Skeletal muscle cell (primary cell): Measurements from ENCODE around the gene EFEMP2.
A peak's percentile ranks its signal among the peaks of the same experiment; 100 is the strongest.
"Not testable (repeated sequence)": the region's sequence is repeated elsewhere in the genome, so short reads cannot be mapped to it uniquely, and the experiment has no call there.

Source experiments
- DNase-seq: peaks from one replicate; pipeline ENCODE4 v3.0.0-alpha.2; 2010; ENCODE audit warnings: low read depth
- H3K4me3 ChIP-seq: 2 replicates; pipeline ENCODE4 v1.5.1; 2011; ENCODE audit warnings: low read depth, mild to moderate bottlenecking, control low read depth, low read length, moderate library complexity

EFEMP2 gene

DNA sequence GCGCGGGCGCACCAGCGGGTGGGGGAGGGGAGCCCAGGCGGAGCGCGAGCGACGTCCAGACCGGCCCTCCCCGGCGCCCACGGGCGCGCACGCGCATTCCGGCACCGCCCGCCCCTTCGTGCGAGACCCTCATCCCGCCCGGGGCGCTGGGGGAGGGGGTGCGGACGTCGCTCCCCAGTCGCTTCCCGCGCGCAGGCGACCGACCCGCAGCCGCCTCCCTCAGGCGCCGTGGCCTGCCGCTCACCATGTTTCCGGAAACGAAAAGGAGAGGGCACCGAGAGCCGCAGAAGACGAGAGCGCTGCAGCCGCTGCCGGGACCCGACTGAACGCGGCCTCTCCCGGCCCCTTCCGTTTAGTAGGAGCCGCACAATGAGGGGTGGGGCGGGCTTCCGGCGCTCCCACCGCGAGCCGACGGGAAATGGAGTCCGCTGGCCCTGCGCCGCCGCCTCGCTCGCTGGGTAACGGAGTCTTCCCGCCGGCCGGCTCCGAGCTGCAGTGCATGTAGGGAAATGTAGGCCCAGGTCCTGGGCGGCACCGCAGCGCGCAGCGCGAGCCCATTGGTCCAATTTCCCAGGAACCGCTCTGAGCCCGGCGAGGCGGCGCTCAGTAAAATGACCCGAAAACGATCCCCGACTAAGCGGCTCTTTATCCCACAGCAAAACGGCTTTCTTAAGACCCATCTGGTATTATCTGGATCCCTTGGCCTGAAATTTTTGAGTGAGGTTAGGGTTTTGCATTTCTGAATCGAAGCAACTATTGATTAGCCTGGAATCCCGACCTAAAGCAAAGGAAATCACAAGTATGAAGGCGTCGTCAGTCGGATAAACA is 14.5 kb downstream of the EFEMP2 start, which contains the start of gene CFL1:
Gene CFL1, minus strand, starts transcription at position 328 of the 828 bp plus-strand sequence. Its CDS starts 81 bp downstream, at position 247.
- peak within 1 kb of the TSS; percentile 97 for H3K4me3 ChIP-seq
- peak; percentile 93 for DNase-seq

DNA sequence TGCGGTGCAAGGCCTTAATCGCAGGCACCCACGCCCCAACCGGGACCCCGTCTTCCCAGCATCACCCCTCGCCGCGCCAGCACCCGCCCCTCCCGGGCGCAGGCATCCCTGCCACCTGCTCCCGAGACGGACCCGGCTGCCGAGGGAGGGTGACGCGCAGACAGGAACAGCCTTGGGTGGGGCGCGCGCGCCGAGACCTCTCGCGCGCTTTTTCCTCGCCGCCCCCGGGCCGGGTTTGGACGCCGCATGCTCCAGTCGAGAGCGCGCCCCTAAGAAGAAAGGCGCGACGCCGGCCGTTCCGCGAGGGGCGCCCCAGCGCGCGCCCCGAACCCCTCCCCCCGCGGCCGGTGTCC is 15.1 kb downstream of the EFEMP2 start:
- no peak for DNase-seq

DNA sequence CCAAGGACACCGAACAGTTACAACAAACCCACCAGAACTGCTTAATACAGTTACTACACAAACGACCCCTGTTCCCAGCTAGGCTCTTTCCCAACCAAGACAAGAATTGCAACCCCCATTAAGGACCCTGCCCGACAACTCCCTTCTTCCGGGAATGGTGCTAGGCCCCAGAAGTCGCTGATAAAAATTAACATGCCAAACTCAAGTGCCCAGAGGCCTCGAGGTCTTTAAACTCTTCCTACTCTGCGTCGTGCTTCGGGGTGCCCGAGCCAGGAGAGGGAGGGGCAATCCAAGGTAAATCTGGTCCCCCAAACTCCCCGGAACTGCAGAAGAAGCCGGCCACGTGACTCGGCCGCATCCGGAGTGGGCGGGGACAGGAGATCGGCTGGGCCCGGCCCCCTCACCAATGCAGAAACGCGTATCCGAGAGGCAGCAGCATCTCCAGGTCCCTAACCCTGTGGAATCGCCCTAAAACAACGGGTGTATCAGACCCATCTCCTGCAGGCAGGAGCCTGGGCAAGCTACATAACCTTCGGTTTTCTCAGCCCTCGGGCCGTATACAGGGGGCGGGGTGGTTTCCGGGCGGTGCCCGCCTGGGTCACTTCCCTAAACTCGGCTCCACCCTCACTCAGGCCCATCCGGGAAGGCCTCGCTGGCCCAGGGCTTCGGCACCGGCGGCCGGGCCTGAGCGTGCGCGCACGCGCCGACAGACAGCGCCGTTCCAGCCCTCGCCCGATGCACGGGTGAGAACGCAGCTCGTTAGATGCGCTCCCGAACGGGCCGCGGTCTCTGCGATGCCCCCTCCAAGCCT is 15.7 kb downstream of the EFEMP2 start:
- DNase-seq: no peak
- H3K4me3 ChIP-seq: peak overlapping the region; percentile 97

More for the DNA sequence above, 15.1 kb downstream of the EFEMP2 start:
- peak overlapping the region; percentile 97 for H3K4me3 ChIP-seq

DNA sequence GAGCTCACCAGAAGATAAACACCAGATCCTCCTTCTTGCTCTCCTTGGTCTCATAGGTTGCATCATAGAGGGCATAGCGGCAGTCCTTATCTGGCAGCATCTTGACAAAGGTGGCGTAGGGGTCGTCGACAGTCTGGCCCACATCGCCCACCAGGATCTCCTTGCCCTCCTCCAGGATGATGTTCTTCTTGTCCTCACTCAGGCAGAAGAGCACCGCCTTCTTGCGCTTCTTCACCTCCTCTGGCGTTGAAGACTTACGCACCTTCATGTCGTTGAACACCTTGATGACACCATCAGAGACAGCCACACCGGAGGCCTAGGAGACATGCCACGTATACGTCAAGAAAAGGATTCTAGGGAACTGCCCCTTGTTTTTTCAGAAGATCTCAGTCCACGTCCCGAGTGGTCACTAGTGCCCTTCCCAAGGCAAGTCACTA is 16.7 kb downstream of the EFEMP2 start:
- DNase-seq: no peak
- peak overlapping the region; percentile 97 for H3K4me3 ChIP-seq

DNA sequence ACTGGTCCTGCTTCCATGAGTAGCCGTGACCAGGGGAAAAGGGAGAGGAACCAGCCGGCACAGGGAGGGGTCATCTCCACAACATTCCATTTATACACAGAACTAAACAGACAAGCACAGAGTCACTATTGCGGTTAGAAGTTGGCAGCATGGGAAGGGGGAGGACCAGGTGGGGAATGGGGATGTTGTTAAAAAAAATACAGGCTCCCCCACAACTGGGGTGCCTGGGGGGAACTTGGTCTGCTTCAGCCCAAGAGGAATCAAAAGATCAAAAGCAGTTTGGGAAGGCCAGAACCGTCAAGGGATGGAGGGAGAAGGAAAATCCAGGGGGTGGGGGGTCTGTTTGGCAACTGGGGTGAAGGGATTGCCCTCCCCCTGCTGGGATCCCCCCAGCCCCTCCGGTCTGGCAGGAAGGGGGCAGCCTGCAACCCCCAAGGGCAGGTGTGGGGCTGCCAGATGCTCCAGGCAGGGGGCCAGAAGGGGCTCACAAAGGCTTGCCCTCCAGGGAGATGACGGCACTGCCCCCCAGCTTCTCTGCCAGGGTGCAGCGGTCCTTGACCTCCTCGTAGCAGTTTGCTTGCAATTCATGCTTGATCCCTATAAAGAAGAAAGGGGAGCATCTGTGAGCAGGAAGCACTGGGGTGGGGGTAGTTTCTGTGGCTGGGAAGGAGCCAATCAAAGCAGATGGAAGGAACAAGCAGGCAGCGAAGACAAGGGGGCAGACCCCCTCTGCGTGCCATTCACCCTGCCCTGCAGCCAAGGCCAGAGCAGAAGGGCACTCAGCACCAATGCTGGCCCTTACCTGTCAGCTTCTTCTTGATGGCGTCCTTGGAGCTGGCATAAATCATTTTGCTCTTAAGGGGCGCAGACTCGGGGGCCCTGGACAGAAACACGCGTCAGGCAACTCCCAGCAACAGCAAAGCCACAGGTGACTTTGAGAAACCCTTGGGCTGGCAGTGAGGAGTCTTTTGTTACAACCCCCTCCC is 17.5 kb downstream of the EFEMP2 start:
- H3K4me3 ChIP-seq: no peak overlapping the region
- no peak for DNase-seq

- no peak for DNase-seq
- no peak overlapping the region for H3K4me3 ChIP-seq
Measured at GRCh38 chr11:65854161-65854592, 18.4 kb downstream of the EFEMP2 start.

- no peak for DNase-seq
- H3K4me3 ChIP-seq: no peak overlapping the region
Measured at GRCh38 chr11:65853246-65853979, 19.2 kb downstream of the EFEMP2 start.

DNA sequence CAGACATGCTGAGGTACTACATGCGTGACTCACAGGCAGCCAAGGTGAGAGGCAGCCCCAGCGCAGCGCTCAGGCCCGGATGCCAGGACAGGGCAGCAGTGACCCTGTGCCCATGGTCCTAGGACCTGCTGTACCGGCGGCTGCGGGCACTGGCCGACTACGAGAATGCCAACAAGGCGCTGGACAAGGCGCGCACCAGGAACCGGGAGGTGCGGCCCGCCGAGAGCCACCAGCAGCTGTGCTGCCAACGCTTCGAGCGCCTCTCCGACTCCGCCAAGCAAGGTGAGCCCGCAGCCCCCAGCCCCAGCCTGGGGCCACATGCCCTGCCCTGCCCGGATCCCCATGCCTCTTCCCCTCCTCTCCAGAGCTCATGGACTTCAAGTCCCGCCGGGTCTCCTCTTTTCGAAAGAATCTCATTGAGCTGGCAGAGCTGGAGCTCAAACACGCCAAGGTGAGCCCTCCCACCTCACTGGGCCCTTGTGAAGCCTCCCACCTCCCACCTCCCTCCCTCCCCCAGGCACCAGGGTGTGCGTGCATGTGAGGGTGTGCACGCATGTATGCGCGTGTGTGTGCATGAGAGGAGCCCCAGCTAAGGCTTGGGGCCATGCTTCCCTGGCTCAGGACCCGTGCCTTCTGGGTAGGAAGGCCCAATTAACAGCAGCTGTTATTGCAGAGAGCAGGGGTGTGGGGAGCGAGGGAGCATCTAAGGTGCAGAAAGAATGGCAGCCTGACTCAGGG is 19.9 kb downstream of the EFEMP2 start:
- no peak overlapping the region for H3K4me3 ChIP-seq
- no peak for DNase-seq

DNA sequence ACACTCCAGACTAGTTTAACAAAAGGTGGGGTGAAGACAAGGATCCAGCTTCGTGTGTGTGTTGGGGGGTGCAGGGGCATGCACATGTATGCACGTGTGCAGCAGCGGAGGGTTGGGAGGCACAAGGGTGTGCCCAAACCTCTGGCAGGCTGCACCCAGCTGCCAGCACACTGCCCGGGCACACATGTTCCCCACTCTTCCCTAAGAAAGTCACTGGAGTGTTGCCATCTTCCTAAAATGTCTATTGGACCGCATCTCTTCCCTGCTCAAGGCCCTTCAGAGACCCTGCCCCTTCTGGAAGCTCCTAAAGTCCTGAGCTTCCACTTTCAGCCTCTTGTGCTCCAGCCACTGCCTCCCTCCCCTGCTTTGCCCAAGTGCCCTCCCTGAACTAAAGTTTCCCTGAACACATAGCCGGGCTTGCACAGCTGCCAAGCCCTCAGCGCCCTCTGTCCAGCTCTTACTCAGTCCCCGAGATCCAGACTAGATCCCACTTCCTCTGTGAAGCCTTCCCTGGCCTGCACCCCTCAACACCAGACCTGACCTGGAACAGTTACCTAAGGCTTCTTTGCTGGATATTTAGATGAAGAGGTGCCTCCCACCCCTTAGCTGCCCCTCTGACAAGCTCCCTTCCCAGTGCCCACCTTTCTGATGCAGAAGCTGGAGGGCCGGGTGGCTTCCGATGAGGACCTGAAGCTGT is 20.6 kb downstream of the EFEMP2 start:
- H3K4me3 ChIP-seq: no peak overlapping the region
- no peak for DNase-seq

- DNase-seq: no peak
Measured at GRCh38 chr11:65851083-65851579, 21.5 kb downstream of the EFEMP2 start.

GRCh38 chr11:65850217-65851082 is 22.1 kb downstream of the EFEMP2 start:
- no peak for DNase-seq
- H3K4me3 ChIP-seq: no peak overlapping the region

More at GRCh38 chr11:65851083-65851579, 21.5 kb downstream of the EFEMP2 start:
- H3K4me3 ChIP-seq: no peak overlapping the region

GRCh38 chr11:65849771-65850216 is 22.8 kb downstream of the EFEMP2 start:
- H3K4me3 ChIP-seq: no peak overlapping the region
- no peak for DNase-seq

DNA sequence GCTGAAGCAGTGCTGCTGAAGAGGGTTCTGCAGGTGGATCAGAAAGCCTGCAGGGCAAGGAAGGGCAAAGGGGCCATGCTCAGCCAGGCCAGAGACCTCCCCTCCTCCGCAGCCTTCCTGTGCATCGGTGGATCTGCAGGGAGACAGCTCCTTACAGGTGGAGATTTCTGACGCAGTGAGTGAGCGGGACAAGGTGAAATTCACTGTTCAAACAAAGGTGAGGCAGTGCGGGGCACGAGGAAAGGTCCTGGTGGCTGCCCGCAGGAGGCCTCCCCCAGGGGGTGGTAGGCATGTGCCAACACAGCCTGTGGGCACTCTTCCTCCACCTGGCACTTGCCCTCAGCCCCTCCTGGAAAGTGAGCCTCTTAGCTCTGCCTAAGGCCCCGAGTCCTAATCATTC is 23.2 kb downstream of the EFEMP2 start:
- no peak overlapping the region for H3K4me3 ChIP-seq

DNA sequence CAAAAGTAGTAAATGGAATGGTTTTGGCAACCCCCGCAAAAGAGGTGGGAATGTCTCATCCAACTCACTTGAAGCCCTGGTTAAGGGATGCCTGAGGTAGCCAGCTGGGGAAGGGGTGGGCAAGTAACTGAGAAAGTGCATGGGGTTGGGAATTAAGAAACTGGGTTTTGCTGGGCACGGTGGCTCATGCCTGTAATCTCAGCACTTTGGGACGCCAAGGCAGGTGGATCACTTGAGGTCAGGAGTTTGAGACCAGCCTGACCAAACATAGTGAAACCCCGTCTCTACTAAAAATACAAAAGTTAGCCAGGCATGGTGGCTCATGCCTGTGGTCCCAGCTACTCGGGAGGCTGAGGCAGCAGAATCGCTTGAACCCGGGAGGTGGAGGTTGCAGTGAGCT is 23.9 kb downstream of the EFEMP2 start:
- not testable (repeated sequence) for DNase-seq, H3K4me3 ChIP-seq

More for the DNA sequence above, 23.2 kb downstream of the EFEMP2 start:
- DNase-seq: no peak

DNA sequence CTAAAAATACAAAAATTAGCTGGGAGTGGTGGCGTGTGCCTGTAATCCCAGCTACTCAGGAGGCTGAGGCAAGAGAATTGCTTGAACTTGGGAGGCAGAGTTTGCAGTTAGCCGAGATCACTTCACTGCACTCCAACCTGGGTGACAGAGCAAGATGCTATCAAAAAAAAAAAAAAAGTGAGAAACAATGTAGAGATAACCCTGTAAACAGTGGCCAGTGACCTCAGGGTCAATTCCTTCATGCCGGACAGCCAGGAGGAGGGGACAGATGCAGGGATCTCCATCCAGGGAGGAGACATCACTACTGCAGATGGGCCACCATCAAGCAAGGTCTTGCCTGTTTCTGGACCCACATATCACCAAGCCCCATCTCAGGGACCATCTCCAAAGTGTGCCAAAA is 24.9 kb downstream of the EFEMP2 start:
- no peak for DNase-seq

GRCh38 chr11:65844231-65844872 is 28.2 kb downstream of the EFEMP2 start:
- no peak for DNase-seq
- no peak overlapping the region for H3K4me3 ChIP-seq

More for the DNA sequence above, 24.9 kb downstream of the EFEMP2 start:
- no peak overlapping the region for H3K4me3 ChIP-seq
